ENCODE results near the gene ALOX15B. TPM values are rescaled to one million over a fixed set of nuclear protein-coding genes. Genes with fewer than 3 reads are reported as not detected.

ALOX15B gene
- total and polyA plus RNA-seq, 2 donors from 2014 or later = 0.15 to 8.0 TPM

DNA sequence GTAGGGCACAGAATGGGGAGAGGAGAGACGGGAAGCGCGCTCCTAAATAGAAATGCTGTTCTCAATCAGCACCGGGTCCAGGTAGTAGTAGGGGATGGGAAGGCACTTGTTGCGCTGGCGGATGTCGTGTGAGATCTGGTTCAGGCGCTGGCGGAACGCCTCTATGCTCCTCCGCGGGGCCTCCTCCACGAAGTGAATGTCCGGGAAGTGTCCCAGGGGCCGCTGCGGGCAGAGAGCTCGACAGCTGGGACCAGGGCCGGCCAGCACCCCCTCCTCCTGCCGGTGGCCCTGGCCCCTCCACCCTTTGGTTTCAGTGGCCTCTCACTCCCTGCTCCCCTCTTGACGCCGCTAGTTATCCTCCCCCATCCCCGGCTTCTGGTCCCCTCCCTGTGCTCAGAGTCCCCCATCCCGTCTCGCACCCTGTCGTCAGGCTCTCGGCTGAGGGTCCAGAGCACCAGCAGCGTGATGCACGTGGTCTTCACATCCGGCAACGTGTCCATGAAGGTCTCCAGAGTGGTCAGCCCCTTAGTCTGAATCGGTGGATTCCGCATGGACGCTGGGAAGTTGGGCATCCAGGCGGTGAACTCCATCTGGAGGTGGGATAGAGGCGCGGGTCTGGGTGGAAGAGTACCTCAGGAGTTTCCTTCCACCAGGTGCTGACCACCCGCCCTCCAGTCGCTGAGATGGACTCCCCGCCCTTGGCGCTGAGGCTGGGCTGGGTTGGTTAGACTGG lies 34.0 kb downstream of the ALOX15B start:
- no peak overlapping the region for H3K27ac ChIP-seq (ENCODE audit: low read depth in 2 of 2, low read length in 2 of 2)
- peaks cover 0 to 15% (median 0%) of the 10 kb centered on the region in 3 donors for H3K4me1 ChIP-seq (ENCODE audit: control insufficient read depth in 2 of 3, insufficient read depth in 2 of 3, low read depth in 1 of 3, low read length in 3 of 3)
- FAIRE-seq = no peak
- no peaks in the 10 kb centered on the region for H3K9me3 ChIP-seq (ENCODE audit: control insufficient read depth in 2 of 3, insufficient read depth in 1 of 3, low read length in 3 of 3)
- peak in 3 of 5 donors; percentile 38 to 76 (median 46) for DNase-seq
- intact Hi-C loops (cut with DNase I) = no loop called here
- peaks cover 32% of the 10 kb centered on the region for H3K27me3 ChIP-seq (ENCODE audit: control insufficient read depth, insufficient read depth, low read length)
- H3K9ac ChIP-seq (ENCODE audit: low read length in 3 of 3) = no peak overlapping the region
- TF ChIP-seq, protein P1, sequence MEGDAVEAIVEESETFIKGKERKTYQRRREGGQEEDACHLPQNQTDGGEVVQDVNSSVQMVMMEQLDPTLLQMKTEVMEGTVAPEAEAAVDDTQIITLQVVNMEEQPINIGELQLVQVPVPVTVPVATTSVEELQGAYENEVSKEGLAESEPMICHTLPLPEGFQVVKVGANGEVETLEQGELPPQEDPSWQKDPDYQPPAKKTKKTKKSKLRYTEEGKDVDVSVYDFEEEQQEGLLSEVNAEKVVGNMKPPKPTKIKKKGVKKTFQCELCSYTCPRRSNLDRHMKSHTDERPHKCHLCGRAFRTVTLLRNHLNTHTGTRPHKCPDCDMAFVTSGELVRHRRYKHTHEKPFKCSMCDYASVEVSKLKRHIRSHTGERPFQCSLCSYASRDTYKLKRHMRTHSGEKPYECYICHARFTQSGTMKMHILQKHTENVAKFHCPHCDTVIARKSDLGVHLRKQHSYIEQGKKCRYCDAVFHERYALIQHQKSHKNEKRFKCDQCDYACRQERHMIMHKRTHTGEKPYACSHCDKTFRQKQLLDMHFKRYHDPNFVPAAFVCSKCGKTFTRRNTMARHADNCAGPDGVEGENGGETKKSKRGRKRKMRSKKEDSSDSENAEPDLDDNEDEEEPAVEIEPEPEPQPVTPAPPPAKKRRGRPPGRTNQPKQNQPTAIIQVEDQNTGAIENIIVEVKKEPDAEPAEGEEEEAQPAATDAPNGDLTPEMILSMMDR (IDR thresholded peaks at IDR 0.05; ENCODE audit: borderline replicate concordance, extremely low read depth, insufficient read depth) = no peak
- H3K36me3 ChIP-seq (ENCODE audit: control insufficient read depth in 2 of 3, insufficient read depth in 3 of 3, low read length in 3 of 3) = no peaks in the 10 kb centered on the region
- no peak overlapping the region for H3K4me3 ChIP-seq (ENCODE audit: low read length in 3 of 3)

DNA sequence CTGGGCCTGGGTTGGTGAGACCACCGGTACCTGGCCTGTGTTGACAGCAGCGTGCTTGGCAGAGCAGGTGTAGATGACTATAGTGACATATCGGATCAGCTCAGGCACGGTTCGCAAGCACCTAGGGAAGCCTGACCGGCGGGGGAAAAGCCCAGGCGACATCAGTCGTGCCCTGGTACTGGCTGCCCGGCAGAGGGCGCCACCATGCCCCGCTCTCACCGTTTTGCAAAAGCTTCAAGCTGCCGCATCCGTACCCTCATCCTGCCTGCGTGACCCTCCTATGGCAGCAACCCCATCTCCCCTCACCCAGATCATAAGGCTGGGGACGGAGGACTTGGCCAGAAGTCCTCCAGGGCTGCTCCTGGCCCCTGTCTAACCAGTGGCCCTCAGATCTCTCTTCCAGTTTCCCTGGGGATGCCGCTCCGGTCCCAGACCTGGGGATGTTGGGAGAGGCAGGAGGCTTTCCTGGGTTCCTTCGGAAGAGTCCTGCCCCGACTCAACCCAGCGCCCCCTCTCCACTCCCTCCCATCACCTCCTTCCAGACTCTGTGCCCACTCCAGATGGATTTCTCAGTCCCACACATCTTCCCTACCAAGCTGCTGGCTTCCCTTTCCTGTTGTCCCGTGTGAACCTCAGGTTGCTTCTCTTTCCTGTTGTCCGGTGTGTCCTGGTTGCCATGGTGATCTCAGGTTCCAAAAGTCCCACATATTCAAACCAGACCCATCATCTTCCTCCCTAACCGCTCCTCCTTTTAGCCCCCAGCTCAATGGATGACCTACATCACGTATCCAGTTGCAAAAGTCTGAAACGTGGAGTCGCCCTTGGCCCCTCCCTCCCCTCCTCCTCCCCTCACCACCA lies 35.0 kb downstream of the ALOX15B start:
- DNase-seq = peak; percentile 82 to 91 (median 87)
- no peak overlapping the region for H3K9ac ChIP-seq (ENCODE audit: low read length in 3 of 3)
- peaks cover 0 to 15% (median 0%) of the 10 kb centered on the region in 3 donors for H3K4me1 ChIP-seq (ENCODE audit: control insufficient read depth in 2 of 3, insufficient read depth in 2 of 3, low read depth in 1 of 3, low read length in 3 of 3)
- no peak for FAIRE-seq
- intact Hi-C loops (cut with DNase I) = no loop called here
- H3K9me3 ChIP-seq (ENCODE audit: control insufficient read depth in 2 of 3, insufficient read depth in 1 of 3, low read length in 3 of 3) = no peaks in the 10 kb centered on the region
- no peaks in the 10 kb centered on the region for H3K36me3 ChIP-seq (ENCODE audit: control insufficient read depth in 2 of 3, insufficient read depth in 3 of 3, low read length in 3 of 3)
- no peak overlapping the region for H3K27ac ChIP-seq (ENCODE audit: low read depth in 2 of 2, low read length in 2 of 2)
- TF ChIP-seq, protein P1 (IDR thresholded peaks at IDR 0.05; ENCODE audit: borderline replicate concordance, extremely low read depth, insufficient read depth) = peak; percentile 70
- no peak overlapping the region for H3K4me3 ChIP-seq (ENCODE audit: low read length in 3 of 3)
- H3K27me3 ChIP-seq (ENCODE audit: control insufficient read depth, insufficient read depth, low read length) = peaks cover 34% of the 10 kb centered on the region

DNA sequence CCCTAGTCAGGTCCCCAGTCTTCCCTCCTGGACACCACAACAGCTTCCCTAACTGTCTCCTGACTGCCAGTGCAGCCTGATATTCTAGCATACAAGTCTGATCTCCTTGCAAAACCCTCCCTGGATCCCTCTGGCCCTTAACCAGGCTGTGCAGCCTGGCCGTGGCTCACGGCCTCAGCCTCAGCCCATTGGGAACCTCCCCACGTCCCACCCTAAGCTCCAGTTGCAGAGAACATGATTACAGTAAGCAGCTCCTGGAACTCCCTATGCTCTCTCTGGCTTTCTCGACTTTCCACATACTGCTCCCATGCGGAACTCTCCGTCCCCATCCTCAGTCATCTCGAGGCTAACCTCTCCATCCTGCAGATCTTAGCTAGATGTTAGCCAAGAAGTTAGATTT lies 35.7 kb downstream of the ALOX15B start:
- Histone ChIP-seq H3K27ac (ENCODE audit: low read depth in 2 of 2, low read length in 2 of 2) (no peak overlapping the region), H3K4me3 (ENCODE audit: low read length in 3 of 3) (no peak overlapping the region), H3K9me3 (ENCODE audit: control insufficient read depth in 2 of 3, insufficient read depth in 1 of 3, low read length in 3 of 3) (no peaks in the 10 kb centered on the region), H3K9ac (ENCODE audit: low read length in 3 of 3) (no peak overlapping the region), H3K27me3 (ENCODE audit: control insufficient read depth, insufficient read depth, low read length) (peaks cover 34% of the 10 kb centered on the region), H3K4me1 (ENCODE audit: control insufficient read depth in 2 of 3, insufficient read depth in 2 of 3, low read depth in 1 of 3, low read length in 3 of 3) (peaks cover 0 to 17% (median 0%) of the 10 kb centered on the region in 3 donors), H3K36me3 (ENCODE audit: control insufficient read depth in 2 of 3, insufficient read depth in 3 of 3, low read length in 3 of 3) (no peaks in the 10 kb centered on the region)
- intact Hi-C loops (cut with DNase I) = no loop called here
- no peak for DNase-seq
- no peak for FAIRE-seq
- TF ChIP-seq, protein P1 (IDR thresholded peaks at IDR 0.05; ENCODE audit: borderline replicate concordance, extremely low read depth, insufficient read depth) = no peak
